ENCODE data around the gene ENDOV. TPM values are rescaled to one million over a fixed set of nuclear protein-coding genes. Genes with fewer than 3 reads are reported as not detected.
"Not testable (repeated sequence)": the region's sequence is repeated elsewhere in the genome, so short reads cannot be mapped to it uniquely, and the experiment has no call there.

ENDOV gene
- total RNA-seq, 1 experiment from 2014 or later = 60.1 TPM

GRCh38 chr17:80388601-80389000 lies 26.4 kb upstream of the ENDOV start:
- DNase-seq (ENCODE audit: low spot score) = no peak

GRCh38 chr17:80389011-80389995 lies 25.7 kb upstream of the ENDOV start:
- no peak for DNase-seq (ENCODE audit: low spot score)

GRCh38 chr17:80393241-80393890 lies 21.6 kb upstream of the ENDOV start:
- no peak for DNase-seq (ENCODE audit: low spot score)

GRCh38 chr17:80393961-80394360 lies 21.0 kb upstream of the ENDOV start:
- DNase-seq (ENCODE audit: low spot score) = no peak

GRCh38 chr17:80394629-80395216 lies 20.2 kb upstream of the ENDOV start:
- no peak for DNase-seq (ENCODE audit: low spot score)

- DNase-seq (ENCODE audit: low spot score) = no peak
Measured at GRCh38 chr17:80395402-80396151, 19.4 kb upstream of the ENDOV start.

- DNase-seq (ENCODE audit: low spot score) = no peak
Measured at GRCh38 chr17:80396157-80397033, 18.6 kb upstream of the ENDOV start.

- no peak for DNase-seq (ENCODE audit: low spot score)
Measured at GRCh38 chr17:80397034-80397387, 18.0 kb upstream of the ENDOV start.

GRCh38 chr17:80397686-80398085 lies 17.3 kb upstream of the ENDOV start:
- no peak for DNase-seq (ENCODE audit: low spot score)

GRCh38 chr17:80401086-80401485 lies 13.9 kb upstream of the ENDOV start:
- not testable (repeated sequence) for DNase-seq (ENCODE audit: low spot score)

- not testable (repeated sequence) for DNase-seq (ENCODE audit: low spot score)
Measured at GRCh38 chr17:80402102-80402501, 12.9 kb upstream of the ENDOV start.

GRCh38 chr17:80402959-80403358 lies 12.0 kb upstream of the ENDOV start:
- DNase-seq (ENCODE audit: low spot score) = no peak

- no peak for DNase-seq (ENCODE audit: low spot score)
Measured at GRCh38 chr17:80406146-80406545, 8.8 kb upstream of the ENDOV start.

- not testable (repeated sequence) for DNase-seq (ENCODE audit: low spot score)
Measured at GRCh38 chr17:80407917-80408316, 7.0 kb upstream of the ENDOV start.

GRCh38 chr17:80408872-80409271 lies 6.1 kb upstream of the ENDOV start:
- peak; percentile 29 for DNase-seq (ENCODE audit: low spot score)

GRCh38 chr17:80409626-80410025 lies 5.3 kb upstream of the ENDOV start:
- no peak for DNase-seq (ENCODE audit: low spot score)

GRCh38 chr17:80410441-80411087 lies 4.4 kb upstream of the ENDOV start:
- DNase-seq (ENCODE audit: low spot score) = not testable (repeated sequence)

GRCh38 chr17:80413771-80414507 lies 1.0 kb upstream of the ENDOV start:
- DNase-seq (ENCODE audit: low spot score) = no peak

GRCh38 chr17:80414508-80414802 lies 512 bp upstream of the ENDOV start:
- DNase-seq (ENCODE audit: low spot score) = no peak

GRCh38 chr17:80415626-80416137 lies 715 bp downstream of the ENDOV start:
- DNase-seq (ENCODE audit: low spot score) = no peak
